ENCODE results near the gene ADGRB3. TPM values are rescaled to one million over a fixed set of nuclear protein-coding genes. Genes with fewer than 3 reads are reported as not detected.
"Not testable (repeated sequence)": the region's sequence is repeated elsewhere in the genome, so short reads cannot be mapped to it uniquely, and the experiment has no call there.

ADGRB3 gene
- polyA plus RNA-seq, 2 of the 4 experiments (the other 2 are of a cell fraction), result not detected

GRCh38 chr6:69284176-69284730 is 649.2 kb downstream of the ADGRB3 start:
- 36% methylated on average over 7 of the region's 7 CpGs for WGBS (ENCODE audit: missing lambda C conversion rate)
- ChIA-PET POLR2A (no interaction called here), CTCF (no interaction called here)
- ATAC-seq (no peak), DNase-seq (ENCODE audit: low read depth in 1 of 2, low spot score in 1 of 2) (no peak), FAIRE-seq (no peak)
- no peak overlapping the region for H3K4me2 ChIP-seq
- no peaks in the 10 kb centered on the region for H3K9me3 ChIP-seq
- H3K27ac ChIP-seq, result no peak overlapping the region
- TF ChIP-seq POLR2AphosphoS2 (conservative IDR thresholded peaks at IDR 0.05; ENCODE audit: low read length), result no peak
- no peak for TF ChIP-seq RARB (CRISPR knock-in tag; IDR thresholded peaks at IDR 0.05)
- H3K4me1 ChIP-seq, result no peaks in the 10 kb centered on the region
- H3K4me3 ChIP-seq, result no peak overlapping the region

GRCh38 chr6:69285054-69285453 is 650.0 kb downstream of the ADGRB3 start:
- ChIA-PET CTCF (no interaction called here), POLR2A (interaction anchor here (0.6 kb wide), 1 partner anchor 606 kb away, joined by 6 read pairs; no protein-coding TSS in a partner anchor)
- WGBS (ENCODE audit: missing lambda C conversion rate), result 17% methylated on average over 2 of the region's 2 CpGs
- no peak for FAIRE-seq
- ATAC-seq, result no peak
- Histone ChIP-seq H3K4me3 (no peak overlapping the region), H3K9me3 (no peaks in the 10 kb centered on the region), H3K4me1 (no peaks in the 10 kb centered on the region), H3K4me2 (no peak overlapping the region), H3K27ac (no peak overlapping the region)
- TF ChIP-seq CBX2 (IDR thresholded peaks at IDR 0.05; ENCODE audit: borderline replicate concordance, low read depth) (no peak), RCOR1 (IDR thresholded peaks at IDR 0.05; ENCODE audit: low read depth, low read length) (no peak), MAFK (IDR thresholded peaks at IDR 0.05; ENCODE audit: partially characterized antibody) (no peak), TP53 (CRISPR knock-in tag; IDR thresholded peaks at IDR 0.05) (no peak), ATOH8 (CRISPR knock-in tag; IDR thresholded peaks at IDR 0.05; ENCODE audit: low read depth) (no peak), FOXS1 (CRISPR knock-in tag; IDR thresholded peaks at IDR 0.05) (no peak), ZNF302 (CRISPR knock-in tag; IDR thresholded peaks at IDR 0.05) (no peak), SREBF2 (IDR thresholded peaks at IDR 0.05) (no peak), RAD21 (conservative IDR thresholded peaks at IDR 0.05 in 1 of 2, IDR thresholded peaks at IDR 0.05 in 1 of 2) (no peak), CHD2 (IDR thresholded peaks at IDR 0.05; ENCODE audit: low read length, partially characterized antibody) (no peak), EHF (CRISPR knock-in tag; IDR thresholded peaks at IDR 0.05) (no peak), JUNB (IDR thresholded peaks at IDR 0.05) (no peak), ZC3H11A (IDR thresholded peaks at IDR 0.05) (no peak), CHD4 (IDR thresholded peaks at IDR 0.05; ENCODE audit: borderline replicate concordance) (no peak), BHLHE40 (IDR thresholded peaks at IDR 0.05; ENCODE audit: low read depth, low read length) (no peak)
- no peak for DNase-seq (ENCODE audit: low read depth in 1 of 2, low spot score in 1 of 2)

- no peak overlapping the region for H3K4me3 ChIP-seq
- FAIRE-seq, result no peak
- H3K9me3 ChIP-seq, result no peaks in the 10 kb centered on the region
- ChIA-PET CTCF (no interaction called here), POLR2A (no interaction called here)
- DNase-seq (ENCODE audit: low read depth in 1 of 2, low spot score in 1 of 2), result no peak
- no peaks in the 10 kb centered on the region for H3K4me1 ChIP-seq
- no peak overlapping the region for H3K4me2 ChIP-seq
- no peak overlapping the region for H3K27ac ChIP-seq
- WGBS (ENCODE audit: missing lambda C conversion rate), result 0% methylated on average over 1 of the region's 2 CpGs
- ATAC-seq, result no peak
- TF ChIP-seq RNF2 (IDR thresholded peaks at IDR 0.05; ENCODE audit: borderline replicate concordance, low read depth), result no peak
- no peak for TF ChIP-seq MAZ (IDR thresholded peaks at IDR 0.05; ENCODE audit: borderline replicate concordance, low read depth, low read length)
- no peak for TF ChIP-seq EP300 (IDR thresholded peaks at IDR 0.05)
- TF ChIP-seq HES2 (IDR thresholded peaks at IDR 0.05), result no peak
- TF ChIP-seq PHF8 (IDR thresholded peaks at IDR 0.05; ENCODE audit: borderline replicate concordance, low read depth), result no peak
- no peak for TF ChIP-seq CBX8 (IDR thresholded peaks at IDR 0.05)
- TF ChIP-seq NFE2L2 (conservative IDR thresholded peaks at IDR 0.05; ENCODE audit: low read length), result no peak
- TF ChIP-seq TFCP2L1 (CRISPR knock-in tag; IDR thresholded peaks at IDR 0.05), result no peak
- no peak for TF ChIP-seq EHMT2 (IDR thresholded peaks at IDR 0.05; ENCODE audit: low read depth)
These were observed 651.2 kb downstream of the ADGRB3 start for GRCh38 chr6:69286331-69286730.

GRCh38 chr6:69288198-69288597 is 653.1 kb downstream of the ADGRB3 start:
- WGBS (ENCODE audit: missing lambda C conversion rate), result 28% methylated on average over 5 of the region's 5 CpGs
- H3K4me3 ChIP-seq; H3K4me2 ChIP-seq; POLR2A ChIA-PET; H3K27ac ChIP-seq; FAIRE-seq; H3K9me3 ChIP-seq; DNase-seq (ENCODE audit: low read depth in 1 of 2, low spot score in 1 of 2); H3K4me1 ChIP-seq; ATAC-seq; CTCF ChIA-PET: not testable (repeated sequence)

Measured in A549 (cell line).